AG08396 (cell line): ENCODE measurements around the gene NSUN2.
"Not testable (repeated sequence)": the region's sequence is repeated elsewhere in the genome, so short reads cannot be mapped to it uniquely, and the experiment has no call there.

Experiments used
- DNase-seq: peaks from one replicate; pipeline ENCODE4 v3.0.0; 2012; ENCODE audit warnings: low spot score, mixed read lengths

The NSUN2 gene

GRCh38 chr5:6632888-6633468 lies at the start of gene NSUN2, which contains the start of gene SRD5A1:
Gene NSUN2, minus strand, starts transcription at chr5:6633044. Its CDS starts 65 bp downstream, at chr5:6632979.
Gene SRD5A1, plus strand, starts transcription at chr5:6633440. Its CDS starts 137 bp downstream, at chr5:6633577.
- peak; percentile 100 for DNase-seq

- DNase-seq: no peak
Measured at GRCh38 chr5:6682239-6682638, 49.4 kb upstream of the NSUN2 start.

GRCh38 chr5:6681682-6682081 lies 48.8 kb upstream of the NSUN2 start:
- DNase-seq: no peak

GRCh38 chr5:6680922-6681321 lies 48.1 kb upstream of the NSUN2 start:
- no peak for DNase-seq

GRCh38 chr5:6678385-6678784 lies 45.5 kb upstream of the NSUN2 start:
- no peak for DNase-seq

- DNase-seq: no peak
Measured at GRCh38 chr5:6676702-6677101, 43.9 kb upstream of the NSUN2 start.

GRCh38 chr5:6675784-6676491 lies 43.1 kb upstream of the NSUN2 start:
- no peak for DNase-seq

- DNase-seq: no peak
Measured at GRCh38 chr5:6674886-6675285, 42.0 kb upstream of the NSUN2 start.

GRCh38 chr5:6674421-6674820 lies 41.6 kb upstream of the NSUN2 start:
- DNase-seq: no peak

- no peak for DNase-seq
Measured at GRCh38 chr5:6673963-6674362, 41.1 kb upstream of the NSUN2 start.

- DNase-seq: no peak
Measured at GRCh38 chr5:6673031-6673430, 40.2 kb upstream of the NSUN2 start.

- not testable (repeated sequence) for DNase-seq
Measured at GRCh38 chr5:6668717-6669116, 35.9 kb upstream of the NSUN2 start.

- no peak for DNase-seq
Measured at GRCh38 chr5:6667648-6668047, 34.8 kb upstream of the NSUN2 start.

GRCh38 chr5:6666762-6667161 lies 33.9 kb upstream of the NSUN2 start:
- no peak for DNase-seq

GRCh38 chr5:6660688-6661087 lies 27.8 kb upstream of the NSUN2 start:
- no peak for DNase-seq

GRCh38 chr5:6659941-6660684 lies 27.3 kb upstream of the NSUN2 start:
- DNase-seq: no peak

GRCh38 chr5:6656680-6657079 lies 23.8 kb upstream of the NSUN2 start:
- DNase-seq: no peak

- no peak for DNase-seq
Measured at GRCh38 chr5:6655432-6655831, 22.6 kb upstream of the NSUN2 start.

- no peak for DNase-seq
Measured at GRCh38 chr5:6652025-6652424, 19.2 kb upstream of the NSUN2 start.

- DNase-seq: no peak
Measured at GRCh38 chr5:6649681-6650080, 16.8 kb upstream of the NSUN2 start.

GRCh38 chr5:6649186-6649585 lies 16.3 kb upstream of the NSUN2 start:
- DNase-seq: no peak

GRCh38 chr5:6645571-6646362 lies 12.9 kb upstream of the NSUN2 start:
- not testable (repeated sequence) for DNase-seq
